ENCODE results near the gene FCRL2.

FCRL2 gene

DNA sequence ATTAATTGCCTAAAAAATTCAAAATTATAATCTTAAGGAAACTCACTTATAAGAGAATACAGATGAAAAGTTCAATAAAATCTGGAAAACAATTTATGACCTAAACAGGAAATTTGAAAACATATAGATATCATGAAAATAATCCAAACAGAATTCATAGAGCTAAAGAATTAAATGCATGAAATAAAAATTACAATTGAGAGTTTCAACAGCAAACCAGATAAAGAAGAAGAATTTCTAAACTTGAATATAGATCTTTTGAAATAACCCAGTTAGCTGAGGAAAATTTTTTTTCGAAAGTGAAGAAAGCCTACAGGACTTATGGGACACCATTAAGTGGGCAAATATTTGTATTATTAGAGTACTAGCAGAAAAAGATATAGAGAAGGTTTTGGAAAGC lies 36.3 kb upstream of the FCRL2 start:
- no peak overlapping the region for H3K4me3 ChIP-seq (ENCODE audit: low read length)
- no peak overlapping the region for H3K9ac ChIP-seq (ENCODE audit: low read length)
- H3K9me3 ChIP-seq (ENCODE audit: insufficient read depth, low read length) = peaks cover 29% of the 10 kb centered on the region
- H3K79me2 ChIP-seq (ENCODE audit: low read length) = no peaks in the 10 kb centered on the region
- H3K4me1 ChIP-seq (ENCODE audit: low read length) = no peaks in the 10 kb centered on the region
- no peak overlapping the region for H2AFZ ChIP-seq (ENCODE audit: low read depth, low read length)
- TF ChIP-seq EZH2phosphoT487 (IDR thresholded peaks at IDR 0.05; ENCODE audit: low read depth) = no peak
- TF ChIP-seq, protein P1, sequence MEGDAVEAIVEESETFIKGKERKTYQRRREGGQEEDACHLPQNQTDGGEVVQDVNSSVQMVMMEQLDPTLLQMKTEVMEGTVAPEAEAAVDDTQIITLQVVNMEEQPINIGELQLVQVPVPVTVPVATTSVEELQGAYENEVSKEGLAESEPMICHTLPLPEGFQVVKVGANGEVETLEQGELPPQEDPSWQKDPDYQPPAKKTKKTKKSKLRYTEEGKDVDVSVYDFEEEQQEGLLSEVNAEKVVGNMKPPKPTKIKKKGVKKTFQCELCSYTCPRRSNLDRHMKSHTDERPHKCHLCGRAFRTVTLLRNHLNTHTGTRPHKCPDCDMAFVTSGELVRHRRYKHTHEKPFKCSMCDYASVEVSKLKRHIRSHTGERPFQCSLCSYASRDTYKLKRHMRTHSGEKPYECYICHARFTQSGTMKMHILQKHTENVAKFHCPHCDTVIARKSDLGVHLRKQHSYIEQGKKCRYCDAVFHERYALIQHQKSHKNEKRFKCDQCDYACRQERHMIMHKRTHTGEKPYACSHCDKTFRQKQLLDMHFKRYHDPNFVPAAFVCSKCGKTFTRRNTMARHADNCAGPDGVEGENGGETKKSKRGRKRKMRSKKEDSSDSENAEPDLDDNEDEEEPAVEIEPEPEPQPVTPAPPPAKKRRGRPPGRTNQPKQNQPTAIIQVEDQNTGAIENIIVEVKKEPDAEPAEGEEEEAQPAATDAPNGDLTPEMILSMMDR (IDR thresholded peaks at IDR 0.05; ENCODE audit: low read depth, low read length) = no peak
- H3K36me3 ChIP-seq (replicated peaks; ENCODE audit: low read depth, low read length) = peaks cover 16% of the 10 kb centered on the region
- 0 out of 2 replicates have a peak, but pooled peaks cover 6% of the 10 kb centered on the region for H3K27me3 ChIP-seq (ENCODE audit: low read depth, low read length)
- no peak overlapping the region for H3K4me2 ChIP-seq (ENCODE audit: low read length)
- H4K20me1 ChIP-seq (ENCODE audit: insufficient read depth, low read length) = no peaks in the 10 kb centered on the region
- no peak overlapping the region for H3K27ac ChIP-seq (ENCODE audit: low read length)

DNA sequence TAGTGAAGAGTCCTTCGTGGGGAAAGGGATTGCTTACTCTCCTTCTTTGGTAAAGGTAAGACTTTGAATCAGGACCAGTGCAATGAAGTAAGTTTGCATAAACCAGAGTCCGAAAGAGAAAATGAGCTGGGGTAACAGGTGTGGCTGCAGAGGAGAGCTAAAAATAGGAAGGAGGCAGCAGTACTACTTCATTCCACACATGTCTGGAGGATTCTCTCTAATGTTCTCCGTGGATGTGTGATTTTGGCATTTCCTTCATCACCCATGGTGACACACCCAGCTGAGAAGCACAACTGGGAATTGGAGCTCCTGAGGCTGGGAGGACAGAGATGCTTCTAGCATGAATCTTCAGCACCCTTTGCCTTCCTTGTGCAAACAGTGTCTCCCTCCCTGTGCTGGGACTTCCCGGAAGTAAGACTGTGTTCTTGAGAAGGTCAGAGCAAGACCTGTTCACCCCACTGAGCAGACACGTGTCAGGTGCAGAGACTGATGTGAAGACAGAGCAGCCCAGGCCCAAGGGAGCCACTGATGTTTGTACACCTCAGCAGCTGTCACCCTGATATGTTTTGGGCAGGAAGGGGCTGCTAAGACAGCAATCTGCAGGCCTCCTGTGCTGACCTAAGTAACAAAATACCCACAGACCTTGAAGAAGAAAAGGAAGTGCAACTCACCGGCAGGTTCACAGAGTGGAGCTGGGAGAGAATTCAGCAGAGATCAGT lies 29.7 kb upstream of the FCRL2 start:
- 0 out of 2 replicates have a peak, but pooled peaks cover 7% of the 10 kb centered on the region for H3K27me3 ChIP-seq (ENCODE audit: low read depth, low read length)
- peaks cover 27% of the 10 kb centered on the region for H3K4me1 ChIP-seq (ENCODE audit: low read length)
- TF ChIP-seq EZH2phosphoT487 (IDR thresholded peaks at IDR 0.05; ENCODE audit: low read depth) = no peak
- TF ChIP-seq, protein P1 (IDR thresholded peaks at IDR 0.05; ENCODE audit: low read depth, low read length) = no peak
- peak overlapping the region; percentile 67; the same call in 1 of the 2 replicates for H2AFZ ChIP-seq (ENCODE audit: low read depth, low read length)
- H3K36me3 ChIP-seq (replicated peaks; ENCODE audit: low read depth, low read length) = no peaks in the 10 kb centered on the region
- H3K4me3 ChIP-seq (ENCODE audit: low read length) = peak overlapping the region; percentile 36
- H3K27ac ChIP-seq (ENCODE audit: low read length) = peak overlapping the region; percentile 8; the same call in 1 of the 2 replicates
- no peaks in the 10 kb centered on the region for H3K79me2 ChIP-seq (ENCODE audit: low read length)
- no peaks in the 10 kb centered on the region for H3K9me3 ChIP-seq (ENCODE audit: insufficient read depth, low read length)
- peak overlapping the region; percentile 55 for H3K4me2 ChIP-seq (ENCODE audit: low read length)
- no peak overlapping the region for H3K9ac ChIP-seq (ENCODE audit: low read length)
- no peaks in the 10 kb centered on the region for H4K20me1 ChIP-seq (ENCODE audit: insufficient read depth, low read length)

DNA sequence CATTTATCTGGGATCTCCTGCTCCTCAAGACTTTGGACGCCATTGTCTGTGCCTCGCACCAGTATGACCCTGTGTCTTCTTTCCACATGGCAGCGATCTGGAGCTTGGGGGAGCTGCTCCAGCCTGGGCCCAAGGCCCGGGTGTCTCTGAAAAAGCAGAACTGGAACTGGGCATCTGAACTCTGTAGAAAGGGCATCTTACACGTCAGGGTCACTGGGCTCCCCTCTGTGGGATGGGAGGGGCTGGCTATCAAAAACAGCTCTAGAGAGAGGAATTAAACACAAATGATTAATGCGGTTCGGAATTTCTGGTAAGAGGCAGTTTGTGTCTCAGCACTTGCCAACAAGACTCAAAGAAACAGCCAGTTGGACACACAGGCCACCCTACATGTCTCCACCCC lies 26.9 kb upstream of the FCRL2 start:
- Histone ChIP-seq H3K9me3 (ENCODE audit: insufficient read depth, low read length) (no peaks in the 10 kb centered on the region), H3K27ac (ENCODE audit: low read length) (no peak overlapping the region), H3K9ac (ENCODE audit: low read length) (no peak overlapping the region), H3K27me3 (ENCODE audit: low read depth, low read length) (0 out of 2 replicates have a peak, but pooled peaks cover 7% of the 10 kb centered on the region), H2AFZ (ENCODE audit: low read depth, low read length) (no peak overlapping the region), H4K20me1 (ENCODE audit: insufficient read depth, low read length) (no peaks in the 10 kb centered on the region), H3K4me3 (ENCODE audit: low read length) (no peak overlapping the region), H3K36me3 (replicated peaks; ENCODE audit: low read depth, low read length) (no peaks in the 10 kb centered on the region), H3K79me2 (ENCODE audit: low read length) (no peaks in the 10 kb centered on the region), H3K4me1 (ENCODE audit: low read length) (peaks cover 27% of the 10 kb centered on the region), H3K4me2 (ENCODE audit: low read length) (no peak overlapping the region)
- TF ChIP-seq, protein P1 (IDR thresholded peaks at IDR 0.05; ENCODE audit: low read depth, low read length) = no peak
- TF ChIP-seq EZH2phosphoT487 (IDR thresholded peaks at IDR 0.05; ENCODE audit: low read depth) = no peak

DNA sequence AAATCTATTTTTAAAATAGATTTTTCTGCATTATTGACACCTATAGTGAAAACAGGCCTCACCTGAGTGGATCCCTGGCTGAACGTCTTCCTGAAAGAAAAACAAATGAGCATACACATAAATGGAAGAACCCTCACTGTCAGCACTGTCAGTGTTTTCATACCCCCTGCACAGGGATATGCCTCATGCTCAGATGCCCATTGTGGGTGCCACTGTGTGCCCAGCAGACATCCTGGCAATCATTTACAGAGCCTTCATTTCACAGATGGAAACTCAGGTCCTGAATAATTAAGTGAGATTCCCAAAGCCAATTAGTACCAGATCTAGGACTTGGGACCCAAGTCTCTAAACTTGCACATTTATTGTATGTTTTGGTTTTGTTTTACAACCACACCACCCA lies 23.1 kb upstream of the FCRL2 start:
- H2AFZ ChIP-seq (ENCODE audit: low read depth, low read length) = no peak overlapping the region
- no peaks in the 10 kb centered on the region for H3K79me2 ChIP-seq (ENCODE audit: low read length)
- no peak overlapping the region for H3K9ac ChIP-seq (ENCODE audit: low read length)
- H4K20me1 ChIP-seq (ENCODE audit: insufficient read depth, low read length) = no peaks in the 10 kb centered on the region
- no peaks in the 10 kb centered on the region for H3K36me3 ChIP-seq (replicated peaks; ENCODE audit: low read depth, low read length)
- no peak overlapping the region for H3K27ac ChIP-seq (ENCODE audit: low read length)
- no peak overlapping the region for H3K4me2 ChIP-seq (ENCODE audit: low read length)
- TF ChIP-seq EZH2phosphoT487 (IDR thresholded peaks at IDR 0.05; ENCODE audit: low read depth) = no peak
- TF ChIP-seq, protein P1 (IDR thresholded peaks at IDR 0.05; ENCODE audit: low read depth, low read length) = no peak
- H3K9me3 ChIP-seq (ENCODE audit: insufficient read depth, low read length) = no peaks in the 10 kb centered on the region
- peaks cover 7% of the 10 kb centered on the region for H3K4me1 ChIP-seq (ENCODE audit: low read length)
- H3K4me3 ChIP-seq (ENCODE audit: low read length) = no peak overlapping the region
- no peaks in the 10 kb centered on the region for H3K27me3 ChIP-seq (ENCODE audit: low read depth, low read length)
